IPS-11a (cell line): ENCODE data around the gene SLC13A3.

ENCODE experiments used
- H3K4me3 ChIP-seq: one replicate; pipeline ENCODE4 v1.5.1; 2013; ENCODE audit warnings: low read depth, low read length, control low read depth

The SLC13A3 gene

GRCh38 chr20:46562373-46563169, 88.7 kb downstream of the SLC13A3 start:
- H3K4me3 ChIP-seq, result peak overlapping the region; percentile 1

GRCh38 chr20:46562009-46562372, 89.3 kb downstream of the SLC13A3 start:
- no peak overlapping the region for H3K4me3 ChIP-seq

GRCh38 chr20:46559685-46560440, 91.4 kb downstream of the SLC13A3 start:
- no peak overlapping the region for H3K4me3 ChIP-seq

- H3K4me3 ChIP-seq, result no peak overlapping the region
Measured at GRCh38 chr20:46559001-46559400, 92.3 kb downstream of the SLC13A3 start.

- no peak overlapping the region for H3K4me3 ChIP-seq
Measured at GRCh38 chr20:46558511-46558959, 92.7 kb downstream of the SLC13A3 start.

- H3K4me3 ChIP-seq, result no peak overlapping the region
Measured at GRCh38 chr20:46557231-46557956, 93.9 kb downstream of the SLC13A3 start.

- no peak overlapping the region for H3K4me3 ChIP-seq
Measured at GRCh38 chr20:46555370-46555956, 95.8 kb downstream of the SLC13A3 start.

GRCh38 chr20:46554828-46555227, 96.4 kb downstream of the SLC13A3 start:
- H3K4me3 ChIP-seq, result no peak overlapping the region

GRCh38 chr20:46553926-46554325, 97.3 kb downstream of the SLC13A3 start:
- H3K4me3 ChIP-seq, result no peak overlapping the region

GRCh38 chr20:46552460-46553420, 98.5 kb downstream of the SLC13A3 start:
- no peak overlapping the region for H3K4me3 ChIP-seq

GRCh38 chr20:46551522-46552381, 99.5 kb downstream of the SLC13A3 start:
- H3K4me3 ChIP-seq, result no peak overlapping the region

- H3K4me3 ChIP-seq, result no peak within 1 kb of the TSS
Measured at GRCh38 chr20:46550461-46550860, 100.8 kb downstream of the SLC13A3 start, which contains the start of gene OCSTAMP. TSS of gene OCSTAMP (minus strand) at chr20:46550654. CDS start at chr20:46550560, 94 bp downstream.

- no peak overlapping the region for H3K4me3 ChIP-seq
Measured at GRCh38 chr20:46549188-46549972, 101.9 kb downstream of the SLC13A3 start.

- no peak overlapping the region for H3K4me3 ChIP-seq
Measured at GRCh38 chr20:46548688-46549087, 102.6 kb downstream of the SLC13A3 start.

- no peak overlapping the region for H3K4me3 ChIP-seq
Measured at GRCh38 chr20:46547995-46548394, 103.3 kb downstream of the SLC13A3 start.

GRCh38 chr20:46546936-46547335, 104.3 kb downstream of the SLC13A3 start:
- H3K4me3 ChIP-seq, result no peak overlapping the region

- H3K4me3 ChIP-seq, result no peak overlapping the region
Measured at GRCh38 chr20:46546298-46546697, 105.0 kb downstream of the SLC13A3 start.

- no peak overlapping the region for H3K4me3 ChIP-seq
Measured at GRCh38 chr20:46545827-46546138, 105.5 kb downstream of the SLC13A3 start.
